Endometrium (tissue), 2 donors: ENCODE measurements around the gene OLIG3.

Source experiments
- FAIRE-seq: peaks from 2 replicates; lab custom pipeline; 2012; peaks lifted over from hg19 to GRCh38; lab: Jason Lieb, UNC
- donor health status: control.
- donor health status: control.

OLIG3 gene

GRCh38 chr6:137496368-137496767 lies 2.2 kb upstream of the OLIG3 start:
- FAIRE-seq, result no peak

DNA sequence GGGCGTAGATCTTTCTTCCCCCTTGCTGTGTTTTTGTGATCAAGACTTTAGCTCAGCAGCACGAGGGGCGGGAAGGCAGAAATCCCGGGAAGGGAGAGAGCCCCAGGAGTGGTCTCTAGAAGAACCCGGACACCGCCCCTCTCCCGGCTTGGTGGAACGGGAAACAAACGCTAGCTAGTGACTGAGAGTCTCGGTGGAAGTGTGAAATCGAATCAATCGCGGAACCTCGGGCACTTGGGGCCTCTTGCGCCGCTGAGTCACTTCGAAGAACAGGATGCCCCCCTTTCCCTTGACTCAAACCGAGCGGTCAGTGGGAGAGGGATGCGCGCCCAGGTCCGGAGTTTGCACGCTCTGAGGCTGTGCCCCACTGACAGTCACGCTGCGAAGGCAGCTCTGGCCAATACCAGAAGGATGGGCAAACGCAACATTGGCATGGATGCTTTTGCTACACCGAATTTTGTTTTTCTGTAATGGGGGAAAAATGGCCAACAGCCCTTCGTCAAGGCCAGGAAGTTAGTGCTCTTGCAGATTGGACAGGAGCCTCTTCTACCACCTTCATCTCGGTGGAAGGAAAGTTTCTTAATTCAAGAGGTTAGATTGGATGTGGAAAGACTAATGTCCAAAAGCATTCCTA lies 1.6 kb upstream of the OLIG3 start:
- FAIRE-seq, result no peak

DNA sequence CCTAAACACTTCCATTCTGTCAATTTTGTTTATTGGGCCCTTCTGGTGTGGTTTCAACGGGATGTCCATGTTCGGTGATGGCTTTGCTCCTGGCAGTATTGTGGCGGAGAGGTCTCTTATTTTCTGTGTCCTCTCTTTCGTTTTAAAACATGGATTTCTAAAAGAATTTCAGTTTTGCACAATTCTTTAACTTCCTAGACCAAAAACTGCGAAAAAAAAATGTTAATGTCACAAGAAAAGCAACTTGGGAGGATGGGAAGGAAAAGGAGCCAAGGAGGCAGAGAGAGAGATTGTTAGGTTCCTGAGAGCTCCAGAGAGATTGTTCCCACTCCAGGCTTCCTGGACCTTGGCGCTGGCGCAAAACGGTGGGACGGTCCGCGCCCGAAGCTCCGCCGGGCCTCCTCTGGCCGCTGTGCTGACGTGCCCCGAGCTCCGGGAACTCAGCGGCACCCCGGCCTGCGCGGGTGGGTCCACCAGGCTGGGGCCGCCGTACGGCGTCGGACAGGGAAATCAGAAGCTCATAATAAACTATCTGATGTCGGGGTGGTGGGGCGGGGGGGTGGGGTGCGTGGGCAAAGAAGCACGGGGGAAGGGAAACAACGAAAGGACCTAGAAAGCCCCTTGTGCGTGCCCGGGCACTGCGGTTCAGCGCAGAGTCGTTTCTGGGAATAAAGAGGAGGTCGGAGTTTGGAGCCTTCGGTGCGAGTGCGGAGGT lies 951 bp upstream of the OLIG3 start:
- no peak for FAIRE-seq

DNA sequence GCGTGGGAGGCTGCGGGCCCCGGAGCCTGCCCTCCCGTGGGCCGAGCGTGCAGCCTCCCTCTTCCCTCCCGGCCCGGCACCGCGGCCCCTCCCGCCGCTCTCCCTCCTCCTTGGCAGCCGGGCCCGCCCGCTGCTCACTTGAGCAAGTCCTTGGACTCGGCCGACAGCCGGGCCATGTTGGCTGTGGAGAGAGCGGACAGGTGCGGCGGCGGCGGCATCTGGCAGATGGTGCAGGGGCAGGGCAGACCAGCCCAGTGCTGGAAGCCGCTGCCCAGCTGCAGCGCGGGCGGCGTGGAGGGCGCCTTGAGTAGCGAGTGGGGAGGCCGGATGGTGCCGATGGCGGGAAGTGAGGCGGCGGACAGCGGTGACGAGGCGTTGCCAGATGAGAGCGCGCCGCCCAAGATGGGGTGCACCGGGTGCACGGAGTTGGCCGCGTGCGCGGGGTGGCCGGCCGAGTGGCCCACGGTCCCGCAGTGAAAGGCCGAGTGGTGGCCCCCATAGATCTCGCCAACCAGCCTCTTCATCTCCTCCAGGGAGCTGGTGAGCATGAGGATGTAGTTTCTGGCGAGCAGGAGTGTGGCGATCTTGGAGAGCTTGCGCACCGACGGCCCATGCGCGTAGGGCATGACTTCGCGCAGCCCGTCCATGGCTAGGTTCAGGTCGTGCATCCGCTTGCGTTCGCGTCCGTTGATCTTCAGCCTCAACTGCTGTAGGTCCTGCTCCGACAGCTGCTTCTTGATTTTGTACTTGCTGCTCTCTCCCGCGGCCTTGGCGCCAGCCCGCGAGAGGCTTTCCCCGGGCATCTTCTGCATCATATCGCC lies 766 bp downstream of the OLIG3 start:
- FAIRE-seq, result no peak

- FAIRE-seq, result no peak
These were observed 1.6 kb downstream of the OLIG3 start for GRCh38 chr6:137492289-137493217.

GRCh38 chr6:137491478-137491877 lies 2.7 kb downstream of the OLIG3 start:
- no peak for FAIRE-seq

- no peak for FAIRE-seq
These were observed 3.2 kb downstream of the OLIG3 start for GRCh38 chr6:137490961-137491360.

DNA sequence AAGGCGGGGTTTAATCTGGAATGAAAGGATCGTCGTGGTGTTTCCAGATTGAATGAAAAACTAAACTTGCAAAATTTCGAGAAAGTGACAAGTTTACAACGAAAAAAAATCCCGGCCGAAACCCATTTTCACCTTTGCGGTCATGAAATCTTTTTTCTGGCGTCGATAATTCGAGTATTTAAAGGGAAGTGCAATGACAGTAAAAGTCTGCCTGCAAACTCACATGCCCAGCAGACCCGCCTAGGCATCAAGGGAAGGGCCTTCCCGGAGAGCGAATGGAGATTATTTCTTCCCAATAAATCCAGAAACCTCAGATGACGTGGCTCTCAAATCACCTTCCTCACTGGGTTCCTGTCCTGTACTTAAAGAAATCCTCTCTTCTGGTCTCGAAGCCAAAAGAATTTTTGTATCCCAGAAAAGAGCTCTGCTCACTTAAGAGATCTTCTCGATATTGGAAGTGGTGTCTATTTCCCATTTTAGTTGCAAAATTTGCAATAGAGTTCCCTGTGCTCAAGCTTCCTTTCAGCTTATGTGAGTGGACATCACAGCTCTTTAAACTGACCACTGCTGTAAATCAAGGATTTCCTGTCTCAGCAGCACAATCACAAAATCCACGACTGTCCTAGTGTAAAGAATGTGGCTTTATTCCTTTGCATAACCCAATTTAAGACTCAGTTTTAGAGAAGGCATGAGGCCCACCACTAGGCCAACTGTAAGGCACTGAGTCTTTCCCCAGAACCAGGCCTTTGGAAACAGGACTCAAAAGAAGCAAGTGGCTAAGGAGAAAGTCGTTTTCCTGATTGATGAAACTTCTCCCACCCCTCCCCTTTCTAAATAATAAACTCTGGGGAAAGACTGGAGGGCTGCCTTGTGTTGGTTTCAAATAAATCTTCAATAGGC lies 3.9 kb downstream of the OLIG3 start:
- FAIRE-seq, result no peak

GRCh38 chr6:137489046-137490005 lies 4.9 kb downstream of the OLIG3 start:
- FAIRE-seq, result no peak

DNA sequence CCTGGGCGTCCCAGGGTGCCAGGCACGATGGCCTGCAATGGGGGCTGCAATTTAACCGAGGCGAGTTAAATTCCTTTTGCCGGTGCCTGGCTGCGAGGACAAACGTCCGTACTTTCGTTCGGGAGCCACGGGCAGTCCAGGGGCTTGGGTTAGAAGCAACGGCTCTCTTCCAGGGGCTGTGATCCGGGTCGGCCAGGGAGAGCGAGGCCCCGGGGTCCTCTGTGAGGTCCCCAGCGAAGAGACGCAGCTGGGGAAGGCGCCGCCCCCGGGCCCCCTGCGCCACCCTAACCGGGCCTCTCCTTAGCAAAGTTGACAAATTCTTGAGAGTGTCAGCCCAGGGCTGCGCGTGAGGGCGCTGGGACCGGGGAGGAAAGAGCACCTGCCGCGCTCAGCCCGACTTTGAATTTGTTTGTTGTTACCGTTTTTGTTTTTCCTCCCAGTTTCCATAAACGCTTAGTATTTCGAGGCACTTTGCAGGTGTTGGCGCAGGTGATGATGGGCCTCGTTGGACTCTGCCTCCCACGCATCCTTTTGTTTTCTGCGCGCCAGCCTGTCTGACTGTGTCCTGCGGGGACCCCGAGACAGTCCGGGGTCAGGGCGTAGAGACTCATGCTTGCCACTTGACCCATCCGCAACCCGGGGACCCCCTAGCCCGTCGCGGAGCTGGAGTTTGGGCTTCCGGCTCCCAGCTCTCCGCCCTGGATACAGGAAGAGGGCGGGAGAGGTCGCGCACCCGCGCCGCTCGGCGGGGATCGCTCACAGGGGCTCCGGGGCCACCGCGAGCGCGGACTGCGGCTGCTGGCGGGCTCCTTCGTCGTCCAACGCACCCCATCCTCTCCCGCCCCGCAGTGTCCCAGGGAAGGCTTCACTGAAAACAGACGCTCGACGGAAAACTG lies 5.8 kb downstream of the OLIG3 start:
- FAIRE-seq, result no peak

DNA sequence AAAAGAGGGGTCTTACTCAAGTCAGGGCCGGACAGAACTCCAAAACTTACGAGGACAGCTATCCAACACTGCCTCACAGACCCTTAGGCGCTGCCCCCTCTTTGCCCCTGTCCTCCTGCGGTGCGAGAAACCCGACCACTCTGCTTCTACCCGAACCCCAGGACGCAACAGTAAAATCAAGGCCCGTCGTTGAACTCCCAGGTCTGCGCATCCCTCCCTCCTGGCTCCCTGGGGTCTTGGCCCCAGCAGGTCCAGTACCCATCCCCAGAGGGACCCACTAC lies 6.4 kb downstream of the OLIG3 start:
- no peak for FAIRE-seq

- FAIRE-seq, result no peak
These were observed 6.9 kb downstream of the OLIG3 start for GRCh38 chr6:137487181-137487868.

- no peak for FAIRE-seq
These were observed 7.8 kb downstream of the OLIG3 start for GRCh38 chr6:137486416-137486815.

GRCh38 chr6:137480431-137480830 lies 13.8 kb downstream of the OLIG3 start:
- FAIRE-seq, result no peak

- FAIRE-seq, result no peak
These were observed 19.1 kb downstream of the OLIG3 start for GRCh38 chr6:137475103-137475502.

DNA sequence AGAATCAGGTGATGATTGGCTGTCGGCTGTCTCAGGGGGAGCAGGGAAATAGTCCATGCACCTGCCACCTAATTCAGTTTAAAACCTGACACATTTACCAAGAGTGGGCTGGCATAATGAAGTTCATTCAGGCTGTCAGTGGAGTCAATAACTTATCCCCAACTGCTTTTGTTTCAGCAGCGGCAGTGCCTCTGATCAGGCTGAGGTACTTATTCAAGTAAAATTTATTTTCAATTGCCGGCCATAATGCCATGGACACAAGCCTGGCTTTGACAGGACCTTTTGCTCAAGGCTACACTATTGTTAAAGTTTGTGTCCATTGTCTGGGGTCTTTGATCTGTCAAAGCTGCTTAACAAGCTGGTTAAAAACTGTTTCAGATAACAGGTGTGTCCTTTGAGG lies 20.6 kb downstream of the OLIG3 start:
- FAIRE-seq, result no peak

- FAIRE-seq, result no peak
These were observed 21.5 kb downstream of the OLIG3 start for GRCh38 chr6:137472641-137473137.

DNA sequence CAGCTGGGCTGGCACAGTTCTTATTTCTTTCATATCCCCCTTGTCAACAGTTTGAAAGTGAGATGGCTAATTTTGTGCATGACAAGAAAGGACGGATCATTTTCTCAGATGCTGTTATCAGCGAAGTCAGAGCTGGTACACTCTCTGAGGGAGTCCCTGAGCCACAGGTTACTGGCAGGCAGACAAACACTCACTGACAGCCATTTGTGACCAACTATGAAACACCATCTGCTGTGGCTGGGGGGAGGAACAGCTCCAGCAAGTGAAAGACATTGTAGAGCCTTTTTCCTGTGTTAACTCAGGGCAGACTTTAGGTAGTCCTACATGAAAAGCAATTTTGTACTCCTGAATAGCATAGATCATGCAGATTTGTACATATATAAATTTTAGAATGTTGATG lies 22.2 kb downstream of the OLIG3 start:
- FAIRE-seq, result no peak
